ENCODE data around the gene CTSE. TPM values are rescaled to one million over a fixed set of nuclear protein-coding genes. Genes with fewer than 3 reads are reported as not detected.

CTSE gene
- polyA plus RNA-seq, 1 donor = 0.37 TPM

DNA sequence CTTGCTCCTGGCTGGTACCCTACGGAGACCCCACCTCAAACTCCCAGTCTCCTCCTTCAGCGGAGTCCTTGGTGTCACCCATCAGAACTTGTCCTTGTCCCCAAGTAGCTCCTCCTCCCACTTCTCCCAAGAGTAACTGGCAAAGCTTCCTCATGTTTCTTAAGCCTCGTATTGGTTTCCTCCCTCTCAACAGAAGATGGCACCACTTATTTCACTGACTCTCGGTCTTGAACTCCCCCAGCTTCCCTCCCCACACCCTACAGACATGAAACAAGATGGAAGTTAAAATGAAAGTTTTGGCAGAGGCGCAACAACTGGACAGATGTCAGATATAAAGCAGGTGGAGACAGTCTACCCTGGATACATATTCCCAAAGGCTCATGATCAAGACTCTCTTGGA, 33.9 kb downstream of the CTSE start:
- no peak for DNase-seq

DNA sequence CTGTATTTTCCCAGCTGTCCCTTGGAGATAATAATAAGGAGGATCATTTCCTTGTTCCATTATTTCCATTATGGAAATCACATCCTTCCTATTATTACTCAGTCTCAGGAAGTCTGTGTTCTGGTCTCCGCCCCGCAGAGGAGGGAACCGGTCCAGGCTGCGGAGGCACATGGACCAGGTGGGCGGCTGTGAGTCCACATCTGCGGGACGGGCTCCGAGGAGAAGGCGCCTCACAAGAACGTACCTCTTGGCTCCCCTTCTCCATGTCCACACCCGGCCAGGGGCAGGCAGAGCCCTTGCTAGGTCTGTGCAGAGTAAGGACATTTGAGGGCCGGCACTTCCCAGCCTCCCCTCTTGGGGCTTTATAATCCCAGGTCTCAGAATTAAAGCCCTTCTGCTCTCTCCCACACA, 35.1 kb downstream of the CTSE start:
- DNase-seq = peak; percentile 47

DNA sequence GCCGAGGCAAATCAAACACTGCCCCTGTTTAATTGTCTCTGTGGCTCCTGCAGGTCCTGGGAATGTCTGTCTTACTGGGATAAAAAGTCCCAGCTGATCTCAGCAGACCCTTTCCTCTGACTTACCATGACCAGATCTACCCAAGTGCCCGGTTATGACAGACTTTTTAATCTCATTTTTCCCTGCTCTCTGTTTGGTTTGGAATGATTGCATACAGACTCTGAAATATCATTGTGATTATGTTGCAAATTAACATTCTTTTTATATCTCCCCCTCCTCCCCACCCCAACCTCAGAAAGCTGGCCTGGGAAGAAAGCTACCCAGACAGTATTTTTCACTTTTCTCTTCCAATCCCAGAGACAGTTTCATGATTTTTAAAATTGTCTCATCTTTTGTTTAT, 36.8 kb downstream of the CTSE start:
- no peak for DNase-seq

DNA sequence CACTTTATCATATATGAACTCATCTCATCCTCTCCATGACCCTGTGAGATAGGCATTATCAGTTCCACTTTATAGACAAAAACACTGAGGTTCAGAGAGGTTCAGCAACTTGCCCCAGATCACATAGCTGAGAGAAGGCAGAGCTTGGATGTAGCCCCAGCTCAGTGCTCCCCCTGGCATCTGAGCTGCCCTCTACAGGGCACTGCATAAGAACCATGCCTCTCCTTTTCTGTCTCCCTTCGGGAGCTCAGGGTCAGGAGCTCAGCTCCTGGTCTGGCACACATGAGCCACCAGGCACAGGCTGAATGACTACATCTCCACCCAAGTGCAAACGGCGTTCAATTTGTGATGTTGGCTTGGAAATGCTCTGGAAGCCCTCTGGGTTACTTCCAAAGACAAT, 37.4 kb downstream of the CTSE start:
- no peak for DNase-seq

DNA sequence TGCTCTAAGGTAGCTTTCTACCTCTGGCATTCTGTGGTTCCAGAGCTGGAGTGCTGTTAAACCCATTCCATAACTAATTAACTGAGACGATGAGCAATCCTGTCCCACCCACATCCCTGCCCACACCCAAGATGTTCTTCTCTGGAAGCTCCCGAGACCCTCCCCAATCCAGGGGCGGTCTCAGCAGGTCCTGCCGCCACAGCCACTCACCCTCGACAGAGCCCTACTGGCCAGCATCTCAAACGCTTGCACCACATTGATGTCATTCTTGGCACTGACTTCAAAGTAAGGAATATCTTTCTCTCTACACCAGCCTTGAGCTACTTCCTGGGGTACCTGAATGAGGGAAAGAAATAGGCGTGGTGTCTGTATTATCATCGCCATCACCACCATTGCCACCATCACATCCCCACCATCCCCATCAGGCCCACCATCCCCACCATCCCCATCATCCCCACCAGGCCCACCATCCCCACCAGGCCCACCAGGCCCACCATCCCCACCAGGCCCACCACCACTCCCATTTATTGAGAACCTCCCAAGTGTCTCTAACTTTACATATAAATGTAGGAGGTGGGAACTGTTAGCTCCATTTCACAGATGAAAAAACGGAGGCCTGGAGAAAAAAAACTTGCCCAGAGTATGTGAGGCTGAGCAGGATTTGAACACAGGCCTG, 38.2 kb downstream of the CTSE start:
- no peak for DNase-seq

DNA sequence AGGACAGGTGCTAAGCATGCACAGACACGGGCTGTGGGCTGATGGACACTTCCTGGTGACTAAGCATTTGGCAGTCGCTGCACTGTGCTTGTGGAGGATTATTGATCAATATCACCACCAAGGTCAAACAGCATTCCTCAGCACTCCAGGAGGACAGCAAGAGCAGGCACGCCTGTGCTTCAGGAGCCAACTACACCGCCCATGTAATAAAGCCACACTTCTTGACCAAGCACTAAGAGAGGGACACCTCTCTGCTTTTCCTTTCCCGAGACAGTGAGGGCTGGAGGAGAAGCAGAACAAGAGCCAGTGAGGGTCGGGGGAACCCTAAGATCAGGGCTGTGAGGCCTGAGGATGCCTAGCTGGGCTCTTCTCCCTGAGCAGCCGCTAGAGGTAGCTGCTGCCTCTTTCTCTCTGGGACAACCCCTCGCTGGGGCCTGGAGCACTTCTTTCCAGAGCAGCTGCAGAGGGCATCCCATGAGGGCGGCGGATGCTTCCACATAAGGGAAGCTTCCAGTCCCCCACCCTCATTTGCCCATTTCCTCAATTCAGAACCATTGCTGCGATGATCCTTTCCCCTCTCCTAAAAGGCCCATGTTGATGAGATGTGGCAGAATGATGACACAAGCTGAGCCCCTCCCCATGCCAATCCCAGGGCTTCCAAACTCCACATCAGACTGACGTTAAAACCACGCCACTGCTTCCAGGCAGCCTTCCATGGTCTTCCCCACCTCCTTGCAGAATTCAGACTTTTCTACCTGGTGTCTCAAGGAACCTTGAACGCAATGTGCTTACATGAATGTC, 39.6 kb downstream of the CTSE start:
- peak; percentile 81 for DNase-seq

DNA sequence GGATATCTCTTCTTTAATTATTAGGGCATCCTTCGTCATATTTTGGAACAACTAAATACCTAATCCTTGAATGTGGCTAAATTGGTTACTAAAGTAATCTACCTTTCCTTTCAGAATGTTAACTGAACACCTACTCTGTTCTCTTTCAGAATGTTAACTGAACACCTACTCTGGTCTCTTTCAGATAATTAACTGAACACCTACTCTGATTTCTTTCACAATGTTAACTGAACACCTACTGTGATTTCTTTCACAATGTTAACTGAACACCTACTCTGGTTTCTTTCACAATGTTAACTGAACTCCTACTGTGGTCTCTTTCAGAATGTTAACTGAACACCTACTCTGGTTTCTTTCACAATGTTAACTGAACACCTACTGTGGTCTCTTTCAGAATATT, 42.4 kb downstream of the CTSE start:
- DNase-seq = no peak

DNA sequence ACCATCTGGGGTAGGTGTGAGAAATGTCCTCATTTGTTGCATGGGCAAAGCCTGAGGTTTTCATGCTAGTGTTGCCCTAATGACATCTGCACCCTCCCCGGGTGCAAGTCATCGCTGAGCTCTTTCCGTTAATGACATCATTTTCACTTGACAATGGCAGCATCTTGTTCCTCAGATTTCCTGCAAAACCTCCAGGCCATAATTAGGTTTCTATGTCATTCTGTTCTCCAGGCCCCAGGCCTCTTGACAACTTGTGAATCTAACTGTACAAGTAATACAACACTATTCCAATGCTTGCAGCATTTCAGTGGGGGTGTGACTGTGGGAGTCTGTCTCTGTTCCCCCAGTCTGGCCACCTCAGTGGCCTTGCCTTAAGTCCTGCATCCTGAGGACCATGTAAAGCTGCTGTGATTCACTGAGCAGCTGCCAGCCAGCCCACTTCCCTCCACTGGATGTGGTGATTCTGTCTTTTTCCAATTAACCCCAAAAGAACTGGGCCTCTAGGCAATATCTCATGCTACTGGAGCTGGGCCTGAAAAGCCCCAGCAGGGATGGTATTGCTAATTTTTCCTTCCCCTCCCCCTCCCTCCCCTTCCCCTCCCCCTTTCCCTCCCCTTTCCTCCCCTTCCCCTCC, 43.3 kb downstream of the CTSE start:
- DNase-seq = no peak

DNA sequence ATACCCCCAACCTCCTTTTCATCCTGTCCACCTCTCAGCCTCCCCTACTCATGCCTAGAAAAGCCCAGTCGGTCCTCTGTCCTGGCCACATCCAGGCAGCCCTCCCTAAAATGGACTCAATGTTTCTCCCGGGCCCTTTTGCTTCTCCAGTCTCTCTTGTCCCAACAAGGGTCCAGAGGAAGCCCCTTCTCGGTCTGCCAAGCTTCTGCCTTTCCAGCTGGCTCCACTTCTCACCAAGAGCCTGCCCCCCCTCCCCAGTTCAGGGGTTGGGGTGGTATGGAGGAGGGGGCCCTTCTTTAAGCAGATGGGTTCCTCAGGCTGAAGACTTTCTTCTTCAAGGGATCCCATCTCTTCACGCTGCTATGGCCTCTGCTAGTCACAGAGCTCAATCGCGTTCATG, 44.4 kb downstream of the CTSE start:
- DNase-seq = no peak

DNA sequence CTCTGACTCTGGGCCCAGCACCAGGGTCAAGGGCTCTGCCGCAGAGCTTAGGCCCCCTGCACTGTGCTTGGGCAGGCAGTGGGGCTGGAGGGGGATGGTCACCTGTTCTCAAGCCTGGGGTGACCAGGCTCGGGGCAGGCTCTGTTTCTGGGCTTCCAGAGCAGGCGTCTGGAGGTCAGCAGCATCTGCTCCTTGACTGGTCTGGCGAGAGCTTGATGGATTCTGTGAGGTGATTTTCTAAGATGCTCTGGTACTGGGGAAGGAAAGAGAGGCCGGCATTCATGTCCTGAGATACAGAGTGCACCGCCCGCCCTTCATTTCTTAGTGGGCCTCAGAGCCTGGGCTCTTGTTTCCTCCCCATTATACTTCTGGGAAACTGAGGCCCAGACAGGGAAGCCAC, 45.0 kb downstream of the CTSE start:
- no peak for DNase-seq

DNA sequence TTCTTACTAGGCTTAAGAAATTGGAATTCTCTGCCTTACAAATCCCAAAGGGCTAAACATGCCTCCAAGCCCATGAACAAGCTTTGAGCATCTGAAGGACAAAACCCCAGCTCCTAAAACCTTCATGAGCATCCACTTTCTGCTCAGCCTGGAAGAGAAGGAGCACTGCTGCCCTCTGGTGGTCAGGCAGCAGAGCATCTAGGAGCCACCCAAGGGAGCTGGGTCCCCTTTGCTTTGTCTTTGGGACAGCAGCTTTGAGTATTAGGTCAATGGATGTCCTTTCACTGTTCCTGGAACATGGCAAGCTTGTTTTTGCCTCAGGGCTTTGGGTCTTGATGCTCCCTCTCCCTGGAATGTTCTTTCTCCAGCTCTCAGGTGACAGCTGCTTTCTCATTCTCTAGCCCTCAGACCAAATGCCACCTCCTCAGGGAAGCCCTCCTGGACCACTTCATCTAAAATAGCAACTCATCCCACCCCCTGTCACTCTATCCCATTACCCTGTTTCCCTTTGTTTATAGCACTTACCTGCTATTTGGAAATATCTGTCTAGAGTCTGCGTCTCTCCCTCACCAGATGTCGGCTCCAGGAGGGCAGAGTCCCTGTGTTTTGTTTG, 46.2 kb downstream of the CTSE start:
- DNase-seq = peak; percentile 83

DNA sequence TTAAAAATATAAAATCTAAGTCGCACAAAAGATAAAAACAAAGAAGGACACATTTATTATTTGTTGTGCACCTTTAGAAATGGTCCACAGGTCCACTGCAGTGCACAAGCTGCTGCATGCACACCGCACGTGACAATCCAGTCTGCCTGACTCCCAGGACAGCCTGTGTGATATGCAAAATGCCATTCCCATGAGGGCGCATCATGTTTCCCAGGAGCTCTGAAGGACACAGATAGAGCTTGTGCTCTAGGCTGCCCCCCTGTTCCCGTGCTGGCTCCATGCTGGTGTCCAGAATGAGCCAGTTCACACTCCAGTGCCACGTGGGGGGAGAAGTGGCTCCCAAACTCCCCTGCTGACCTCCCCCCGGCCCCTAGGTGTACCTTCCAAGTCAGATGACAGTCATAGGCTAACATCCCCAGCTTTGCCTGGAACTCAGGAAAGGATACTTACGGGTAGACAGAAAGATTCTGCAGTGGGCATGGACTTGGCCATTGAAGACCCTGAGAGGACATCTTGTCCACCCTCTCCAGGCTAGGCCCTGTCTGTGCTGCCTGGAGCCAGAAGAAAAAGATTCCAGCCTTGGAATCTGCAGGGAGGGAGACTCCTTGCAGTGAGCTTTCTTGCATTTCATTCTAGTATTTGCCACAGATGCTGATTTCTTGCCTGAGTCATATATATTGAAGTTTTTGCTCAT, 46.8 kb downstream of the CTSE start:
- DNase-seq = no peak

DNA sequence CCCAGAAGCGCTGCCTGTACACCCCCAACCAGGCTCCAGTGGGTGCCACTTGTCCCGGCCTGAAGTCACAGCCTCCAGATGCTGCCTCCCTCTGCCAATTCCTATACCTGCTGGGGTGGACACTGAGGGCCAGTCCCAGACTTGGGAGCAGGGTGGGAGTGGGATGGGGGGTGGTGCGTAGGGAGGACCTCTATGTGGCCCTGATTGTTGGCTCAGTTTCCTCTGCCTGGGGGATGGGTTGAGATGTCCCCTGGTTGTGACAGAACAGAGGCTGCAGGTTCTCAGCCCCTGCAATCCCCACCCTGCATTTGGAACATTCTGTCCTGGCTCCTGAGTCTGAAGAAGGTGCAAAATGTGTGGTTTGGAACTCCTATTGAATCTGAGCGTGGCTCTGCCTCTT, 47.7 kb downstream of the CTSE start:
- no peak for DNase-seq

DNA sequence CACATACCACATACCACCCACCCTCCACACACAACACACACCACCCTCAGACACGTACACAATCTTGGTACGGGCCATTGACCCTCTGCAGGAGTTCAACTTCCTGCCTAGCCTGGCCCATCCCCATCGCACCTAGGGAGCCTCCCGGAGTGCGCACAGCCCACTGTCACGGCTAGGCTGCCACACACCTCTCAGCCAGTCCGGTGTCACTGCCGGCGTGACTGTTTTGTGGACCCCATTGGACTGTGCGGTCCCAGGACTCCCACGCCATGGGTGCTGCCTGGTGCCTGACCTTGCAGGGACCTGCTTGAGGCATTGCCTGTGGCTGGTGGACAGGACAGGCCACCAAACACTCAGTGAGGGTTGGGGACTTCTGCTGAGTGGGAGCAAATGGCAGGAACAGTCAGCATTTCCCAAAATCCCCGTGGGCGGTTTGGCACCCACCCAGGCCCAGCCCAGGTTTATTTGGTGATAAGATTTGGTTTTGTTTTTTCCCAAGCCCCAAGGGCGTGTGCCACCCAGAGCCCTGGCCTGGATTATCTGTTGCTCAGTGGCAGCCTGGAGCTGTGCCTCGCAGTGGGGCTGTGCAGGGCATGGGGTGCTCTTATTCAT, 48.2 kb downstream of the CTSE start:
- DNase-seq = no peak

DNA sequence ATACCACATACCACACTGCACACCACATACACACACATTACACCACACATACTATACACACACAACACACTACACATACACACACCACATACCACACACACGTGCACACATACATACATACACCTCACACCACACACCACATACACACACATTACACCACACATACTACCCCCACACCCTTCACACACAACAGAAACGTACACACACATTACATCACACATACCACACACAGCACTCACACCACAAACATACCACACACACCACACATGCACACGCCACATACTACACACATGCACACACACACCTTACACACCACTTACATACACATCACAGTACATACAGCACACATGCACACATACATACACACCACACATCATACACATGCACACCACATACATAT, 49.0 kb downstream of the CTSE start:
- DNase-seq = no peak

DNA sequence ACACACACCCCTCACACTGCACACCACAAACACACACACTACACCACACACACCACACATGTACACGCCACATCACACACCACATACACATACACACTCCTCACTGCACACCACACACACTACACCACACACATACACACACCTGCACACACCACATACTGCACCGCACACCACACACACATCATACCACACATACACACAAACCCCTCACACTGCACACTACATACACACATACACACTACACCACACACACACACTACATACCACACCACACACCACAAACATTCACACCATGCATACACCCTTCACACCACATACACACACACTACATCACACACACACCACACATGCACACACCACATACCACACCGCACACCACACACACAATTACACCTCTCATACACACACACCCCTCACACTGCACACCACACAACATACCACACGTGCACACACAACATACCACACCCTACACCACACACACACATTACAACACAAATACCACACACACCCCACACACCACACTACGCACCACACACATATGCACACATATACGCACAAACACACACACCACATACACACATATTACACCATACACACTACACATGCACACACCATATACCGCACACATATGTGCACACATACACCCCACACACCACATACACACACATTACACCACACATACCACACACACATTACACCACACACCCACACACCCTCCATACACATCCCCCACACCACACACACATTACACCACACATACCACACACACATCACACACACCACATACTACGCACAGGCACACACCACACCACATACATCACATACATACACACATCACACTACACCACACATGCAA, 50.1 kb downstream of the CTSE start:
- no peak for DNase-seq

DNA sequence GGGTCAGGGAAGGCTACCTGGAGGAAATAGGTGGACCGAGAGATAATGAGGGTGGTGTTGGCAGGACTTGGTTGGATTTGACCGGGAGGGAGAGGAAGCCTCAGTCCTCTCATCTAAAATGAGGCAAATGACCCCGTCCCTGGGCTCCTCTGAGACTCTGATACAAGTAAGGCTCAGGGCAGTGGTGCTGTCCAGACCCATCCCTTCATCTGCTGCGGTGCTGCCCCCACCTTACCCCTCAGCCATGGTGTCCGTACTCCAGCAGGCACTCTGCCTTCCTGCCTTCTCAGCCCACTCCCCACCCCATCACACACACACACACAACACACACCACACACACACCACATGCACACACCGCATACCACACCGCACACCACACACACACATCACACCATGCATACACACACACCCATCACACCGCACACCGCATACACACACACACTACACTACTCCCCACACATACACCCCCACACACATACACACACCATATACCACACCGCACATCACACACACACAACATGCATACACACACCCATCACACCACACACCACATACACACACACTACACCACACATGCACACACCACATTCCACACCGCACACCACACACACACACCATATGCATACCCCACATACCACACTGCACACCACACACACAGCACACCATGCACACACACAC, 51.1 kb downstream of the CTSE start:
- DNase-seq = no peak

DNA sequence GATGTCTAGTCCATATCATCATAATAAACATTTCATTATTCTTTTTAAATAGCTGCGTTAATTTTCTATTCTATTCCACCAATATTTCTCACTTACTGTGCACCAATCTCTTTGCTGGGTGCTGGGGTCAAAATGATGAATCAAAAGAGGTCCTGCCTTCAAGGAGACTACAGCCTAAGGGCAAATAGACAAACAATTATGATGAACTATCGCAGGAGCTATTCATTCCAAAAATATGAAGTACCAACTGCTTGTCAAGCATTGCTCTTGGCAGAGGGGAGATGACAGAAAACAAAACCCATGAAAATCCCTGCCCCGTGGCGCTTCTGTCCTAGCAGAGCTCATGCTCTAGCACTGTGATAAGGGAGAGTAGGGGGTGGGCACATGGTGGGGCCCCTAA, 51.6 kb downstream of the CTSE start:
- no peak for DNase-seq

DNA sequence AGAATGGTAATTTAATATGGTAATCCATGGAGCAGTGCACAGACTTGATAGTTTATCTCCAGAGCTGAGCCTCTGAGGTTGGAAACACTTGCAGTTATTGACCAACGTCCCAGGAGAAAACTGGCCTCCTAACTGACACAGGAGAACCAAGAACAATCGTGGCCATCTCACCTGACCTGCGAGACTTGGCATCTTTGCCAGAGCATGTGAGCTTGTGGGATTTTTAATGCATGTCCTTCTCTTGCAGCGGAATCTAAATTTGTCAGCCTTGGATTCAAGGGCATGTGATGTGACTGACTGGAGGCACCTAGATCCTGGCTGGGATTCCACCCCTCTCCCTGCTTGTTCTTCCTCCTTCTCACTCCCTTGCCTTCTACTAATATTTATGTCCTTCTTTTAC, 52.6 kb downstream of the CTSE start:
- no peak for DNase-seq

DNA sequence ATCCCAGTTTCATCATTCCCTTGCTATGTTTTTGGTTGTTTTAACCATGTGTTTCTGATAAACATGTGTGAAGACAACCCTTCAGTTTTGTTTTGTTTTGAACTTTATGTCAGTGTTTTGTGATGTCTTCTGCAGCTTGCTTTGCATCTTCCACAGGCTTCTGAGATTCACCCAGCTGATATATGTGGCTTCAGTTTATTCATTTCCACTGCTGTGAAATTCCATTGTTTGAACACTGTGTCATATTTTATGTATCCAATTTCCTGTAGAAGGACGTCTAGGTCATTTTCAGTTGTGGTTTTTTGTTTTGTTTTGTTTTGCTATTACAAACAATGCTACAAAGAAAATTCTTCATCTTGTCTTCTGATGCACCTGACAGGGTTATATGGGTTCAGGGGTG, 53.2 kb downstream of the CTSE start:
- no peak for DNase-seq

DNA sequence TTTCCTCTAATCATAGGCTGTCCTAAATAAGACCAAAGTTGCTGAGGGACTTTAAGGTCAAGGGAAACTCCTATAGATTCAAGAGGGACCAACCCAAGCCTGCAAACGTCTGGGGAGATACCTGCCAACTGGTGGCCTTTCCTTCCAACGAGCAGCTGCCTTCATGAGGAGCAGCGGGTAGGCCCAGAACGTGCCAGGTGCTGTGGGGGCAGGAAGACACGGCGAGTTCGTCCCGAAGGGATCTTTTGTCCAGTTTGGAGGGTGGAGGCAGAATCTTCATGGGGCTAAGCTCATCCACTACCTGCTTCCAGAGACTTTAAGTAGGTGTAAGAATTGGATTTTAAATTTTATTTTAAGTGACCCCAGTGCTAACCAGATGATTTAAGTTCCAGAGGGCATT, 54.5 kb downstream of the CTSE start:
- no peak for DNase-seq
